IPS-18c (cell line): ENCODE results near the gene BCAT1.
"Not testable (repeated sequence)": the region's sequence is repeated elsewhere in the genome, so short reads cannot be mapped to it uniquely, and the experiment has no call there.

Experiments used
- H3K4me3 ChIP-seq: 2 replicates; pipeline ENCODE4 v1.7.0; 2013; ENCODE audit warnings: low read depth, mild to moderate bottlenecking, low read length, moderate library complexity; ENCODE audit not compliant: insufficient read depth
- H3K9me3 ChIP-seq: one replicate; pipeline ENCODE4 v1.6.1; 2013; ENCODE audit warnings: mild to moderate bottlenecking, low read length, moderate library complexity; ENCODE audit not compliant: control insufficient read depth, insufficient read depth

The BCAT1 gene

DNA sequence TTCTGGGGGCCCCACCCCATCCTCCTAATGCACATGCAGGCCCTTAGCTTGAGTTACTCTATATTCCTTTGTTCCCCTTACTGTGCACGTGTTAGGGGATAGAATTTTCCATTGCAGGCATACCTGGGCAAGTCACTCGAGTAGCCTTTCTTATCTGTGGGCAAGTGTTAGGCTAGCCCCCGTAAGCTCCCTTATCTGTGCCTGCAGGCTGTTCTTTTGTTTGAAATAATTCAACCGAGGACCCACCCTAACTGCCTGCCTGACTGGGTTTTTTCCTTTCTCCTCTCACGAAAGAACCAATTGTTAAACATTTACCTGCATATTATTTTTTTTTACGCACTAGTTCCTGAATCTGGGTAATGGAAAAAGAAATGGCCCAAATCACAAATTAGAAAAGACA is 21.3 kb upstream of the BCAT1 start:
- peaks cover 2% of the 10 kb centered on the region for H3K9me3 ChIP-seq
- no peak overlapping the region for H3K4me3 ChIP-seq

DNA sequence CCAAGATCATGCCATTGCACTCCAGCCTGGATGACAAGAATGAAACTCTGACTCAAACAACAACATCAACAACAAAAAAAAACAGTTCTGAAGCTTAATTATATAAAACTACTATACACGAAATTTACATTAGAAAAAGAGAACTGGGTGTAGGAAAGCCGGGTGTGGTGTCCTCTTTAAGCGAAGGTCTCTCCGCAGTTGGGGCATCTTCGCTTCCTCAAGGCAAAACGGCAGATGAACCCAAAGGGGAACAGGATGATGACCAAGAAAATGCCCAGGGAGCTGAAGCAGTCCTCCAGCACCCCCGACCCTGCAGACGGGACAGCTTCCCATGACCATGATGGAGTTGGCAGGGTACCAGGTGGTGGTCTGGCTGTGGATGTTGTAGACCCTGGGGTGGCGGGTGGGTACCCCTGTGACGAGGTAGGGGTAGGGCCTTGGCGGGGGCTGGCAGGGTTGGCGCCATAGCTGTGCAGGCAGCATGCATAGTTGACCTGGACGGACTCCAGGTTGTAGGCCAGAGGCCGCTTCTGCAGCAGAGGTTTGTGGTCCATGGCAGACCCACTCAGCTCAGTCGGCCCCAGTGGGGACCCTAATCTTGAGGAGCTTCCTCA is 18.2 kb upstream of the BCAT1 start:
- H3K4me3 ChIP-seq = no peak overlapping the region
- peaks cover 2% of the 10 kb centered on the region for H3K9me3 ChIP-seq

DNA sequence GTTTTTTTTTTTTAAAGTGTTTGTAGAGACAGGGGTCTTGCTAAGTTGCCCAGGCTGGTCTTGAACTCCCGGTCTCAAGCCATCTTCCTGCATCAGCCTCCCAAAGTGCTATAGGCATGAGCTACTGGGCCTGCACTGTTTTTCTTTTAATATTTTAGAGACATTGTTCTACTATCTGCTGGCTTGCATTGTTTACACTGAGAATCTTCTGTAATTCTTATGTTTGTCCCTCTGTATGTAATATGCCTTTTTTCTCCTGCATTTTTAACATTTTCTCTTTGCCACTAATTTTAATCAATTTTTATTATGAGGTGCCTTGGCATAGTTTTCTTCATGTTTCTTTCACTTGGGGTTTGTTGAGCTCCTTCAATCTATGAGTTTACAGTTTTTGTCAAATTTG is 15.4 kb upstream of the BCAT1 start:
- Histone ChIP-seq H3K4me3 (no peak overlapping the region), H3K9me3 (no peaks in the 10 kb centered on the region)

DNA sequence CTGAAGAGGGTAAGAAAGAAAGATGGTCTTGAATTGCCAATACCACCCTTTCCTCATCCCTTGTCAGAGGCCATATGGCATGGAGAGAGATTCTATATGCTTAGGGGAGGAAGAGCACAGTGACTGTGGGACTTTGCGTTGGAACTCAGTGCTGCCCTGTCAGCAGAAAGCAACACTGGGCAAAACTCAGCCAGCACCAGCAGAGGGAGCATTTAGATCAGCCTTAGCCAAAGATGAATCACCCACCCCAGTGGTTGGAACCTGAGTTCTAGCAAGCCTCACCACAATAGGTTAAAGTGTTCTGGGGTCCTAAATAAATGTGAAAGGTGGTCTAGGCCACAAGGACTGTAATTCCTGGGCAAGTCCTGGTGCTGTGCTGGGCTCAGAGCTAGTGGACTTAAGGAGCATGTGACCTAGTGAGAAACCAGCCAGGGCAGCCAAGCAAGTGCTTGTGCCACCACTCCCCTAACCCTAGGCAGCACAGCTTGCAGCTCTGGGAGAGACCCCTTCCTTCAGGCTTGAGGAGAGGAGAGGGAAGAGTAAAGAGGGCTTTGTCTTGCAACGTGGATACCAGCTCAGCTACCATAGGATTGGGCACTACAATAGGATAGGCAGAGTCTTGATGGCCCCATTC is 11.4 kb upstream of the BCAT1 start:
- H3K9me3 ChIP-seq = no peaks in the 10 kb centered on the region

DNA sequence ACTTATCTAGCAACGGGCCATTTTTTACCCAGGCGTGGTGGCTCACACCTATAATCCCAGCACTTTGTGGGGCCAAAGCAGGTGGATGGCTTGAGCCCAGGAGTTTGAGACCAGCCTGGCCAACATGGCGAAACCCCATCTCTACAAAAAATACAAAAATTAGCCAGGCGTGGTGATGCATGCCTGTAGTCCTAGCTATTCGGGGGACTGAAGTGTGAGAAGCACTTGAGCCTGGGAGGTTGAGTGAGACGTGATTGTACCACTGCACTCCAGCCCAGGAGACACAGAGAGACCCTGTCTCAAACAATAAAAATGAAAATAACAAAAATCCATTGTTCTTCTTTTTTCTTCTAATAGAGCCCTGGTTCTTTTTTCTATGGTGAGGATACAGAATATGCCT is 7.5 kb upstream of the BCAT1 start:
- not testable (repeated sequence) for H3K9me3 ChIP-seq, H3K4me3 ChIP-seq

More for the DNA sequence above, 11.4 kb upstream of the BCAT1 start:
- no peak overlapping the region for H3K4me3 ChIP-seq

DNA sequence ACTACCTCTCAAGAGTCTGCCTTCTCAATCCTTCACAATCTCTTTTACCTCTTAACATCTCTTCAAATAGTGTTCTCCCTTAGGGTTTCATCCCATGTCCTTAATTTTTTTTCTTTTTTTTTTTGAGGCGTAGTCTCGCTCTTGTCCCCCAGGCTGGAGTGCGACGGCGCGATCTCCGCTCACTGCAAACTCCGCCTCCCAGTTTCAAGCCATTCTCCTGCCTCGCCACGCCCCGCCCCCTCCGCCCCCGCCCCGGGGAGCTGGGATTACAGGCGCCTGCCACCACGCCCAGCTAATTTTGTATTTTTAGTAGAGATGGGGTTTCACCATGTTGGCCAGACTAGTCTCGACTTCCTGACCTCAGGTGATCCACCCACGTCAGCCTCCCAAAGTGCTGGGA is 7.0 kb upstream of the BCAT1 start:
- no peaks in the 10 kb centered on the region for H3K9me3 ChIP-seq
- H3K4me3 ChIP-seq = no peak overlapping the region

DNA sequence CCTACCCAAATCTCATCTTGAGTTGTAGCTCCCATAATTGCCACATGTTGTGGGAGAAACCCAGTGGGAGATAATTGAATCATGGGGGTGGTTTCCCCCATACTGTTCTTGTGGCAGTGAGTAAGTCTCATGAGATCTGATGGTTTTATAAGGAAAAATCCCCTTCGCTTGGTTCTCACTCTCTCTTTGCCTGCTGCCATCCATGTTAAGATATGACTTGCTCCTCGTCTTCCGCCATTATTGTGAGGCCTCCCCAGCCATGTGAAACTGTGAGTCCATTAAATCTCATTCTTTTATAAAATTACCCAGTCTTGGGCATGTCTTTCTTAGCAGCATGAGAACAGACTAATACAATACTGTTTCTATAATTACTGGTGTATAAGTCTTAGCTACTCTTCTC is 6.5 kb upstream of the BCAT1 start:
- Histone ChIP-seq H3K4me3 (no peak overlapping the region), H3K9me3 (no peaks in the 10 kb centered on the region)

DNA sequence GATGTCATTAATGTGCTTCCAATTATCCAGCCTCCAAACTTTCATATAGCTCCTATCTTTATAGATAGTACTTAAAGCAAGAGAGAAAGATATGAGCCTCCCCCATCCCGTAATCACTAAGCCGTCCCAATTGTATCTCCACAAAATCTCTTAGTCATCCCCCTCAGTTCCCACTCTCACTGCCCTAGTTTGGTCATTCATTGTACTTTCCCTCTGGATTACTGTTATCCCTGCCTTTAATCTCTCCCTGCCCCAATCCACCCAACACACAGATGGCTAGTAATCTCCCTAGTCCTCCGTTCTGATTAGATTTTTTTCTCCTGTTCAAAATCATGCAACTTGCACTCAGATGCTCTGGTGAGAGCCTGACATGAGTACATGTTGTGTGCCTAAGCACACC is 5.4 kb upstream of the BCAT1 start:
- Histone ChIP-seq H3K9me3 (no peaks in the 10 kb centered on the region), H3K4me3 (no peak overlapping the region)

DNA sequence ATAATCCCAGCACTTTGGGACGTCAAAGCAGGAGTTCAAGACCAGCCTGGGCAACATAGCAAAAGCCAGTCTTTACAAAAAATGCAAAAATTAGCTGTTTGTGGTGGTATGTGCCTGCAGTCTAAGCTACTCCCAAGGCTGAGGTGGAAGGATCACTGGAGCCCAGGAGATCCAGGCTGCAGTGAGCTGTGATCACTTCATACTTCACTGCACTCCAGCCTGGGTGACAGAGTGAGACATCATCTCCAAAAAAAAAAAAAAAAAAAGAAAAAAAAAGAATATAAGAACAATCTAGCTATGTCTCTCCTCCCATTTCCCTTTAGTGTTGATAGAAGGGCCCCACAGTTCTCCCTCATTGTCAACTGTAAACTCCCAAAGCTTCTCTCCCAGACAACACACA is 3.5 kb upstream of the BCAT1 start:
- H3K4me3 ChIP-seq = no peak overlapping the region
- H3K9me3 ChIP-seq = no peaks in the 10 kb centered on the region

DNA sequence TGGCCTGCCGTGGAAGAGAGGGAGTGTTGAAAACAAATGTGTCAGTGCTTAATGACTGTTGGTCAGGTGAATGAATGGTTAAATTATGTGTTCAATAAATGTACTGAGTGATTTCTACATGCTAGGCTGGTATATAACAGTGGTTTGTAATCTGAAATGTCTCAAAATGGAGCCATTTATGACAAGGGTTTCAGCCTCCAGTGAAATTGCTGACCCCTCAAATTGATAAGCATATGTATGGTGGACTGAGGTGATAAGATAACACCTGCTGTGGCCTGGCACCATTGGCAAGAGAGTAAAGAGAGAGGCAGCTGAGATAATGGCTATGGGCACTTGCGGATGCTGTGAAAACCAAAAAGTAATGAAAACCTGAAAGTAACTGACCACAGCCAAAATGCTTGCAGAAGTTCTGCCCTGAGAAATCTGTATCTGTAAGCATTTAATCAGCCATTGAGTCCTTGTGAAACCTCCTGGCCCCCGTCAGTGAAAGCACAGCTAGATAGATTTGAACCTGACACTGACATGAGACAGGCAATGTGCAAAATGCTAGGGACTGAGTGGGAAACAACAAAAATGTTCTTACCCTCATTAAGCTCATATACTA is 1.4 kb upstream of the BCAT1 start:
- H3K9me3 ChIP-seq = no peaks in the 10 kb centered on the region
- no peak overlapping the region for H3K4me3 ChIP-seq

DNA sequence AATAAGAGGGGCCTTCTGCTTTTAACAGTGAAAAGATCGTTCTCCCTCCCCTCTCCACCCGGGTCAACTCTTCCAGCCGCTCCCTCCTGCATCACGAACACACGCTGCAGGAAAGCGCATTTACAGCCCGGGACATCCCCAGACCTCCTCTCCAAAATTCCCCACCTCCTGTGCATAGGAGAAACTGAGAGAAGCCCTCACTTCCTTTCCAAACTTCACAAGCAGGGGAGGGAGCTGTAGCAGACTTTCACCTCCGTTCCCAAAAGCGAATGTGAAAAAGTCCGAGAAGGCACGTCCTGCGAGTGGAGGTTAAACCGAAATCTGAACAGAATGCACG is 513 bp downstream of the BCAT1 start:
- H3K4me3 ChIP-seq = peak overlapping the region; percentile 75
- H3K9me3 ChIP-seq = no peaks in the 10 kb centered on the region

DNA sequence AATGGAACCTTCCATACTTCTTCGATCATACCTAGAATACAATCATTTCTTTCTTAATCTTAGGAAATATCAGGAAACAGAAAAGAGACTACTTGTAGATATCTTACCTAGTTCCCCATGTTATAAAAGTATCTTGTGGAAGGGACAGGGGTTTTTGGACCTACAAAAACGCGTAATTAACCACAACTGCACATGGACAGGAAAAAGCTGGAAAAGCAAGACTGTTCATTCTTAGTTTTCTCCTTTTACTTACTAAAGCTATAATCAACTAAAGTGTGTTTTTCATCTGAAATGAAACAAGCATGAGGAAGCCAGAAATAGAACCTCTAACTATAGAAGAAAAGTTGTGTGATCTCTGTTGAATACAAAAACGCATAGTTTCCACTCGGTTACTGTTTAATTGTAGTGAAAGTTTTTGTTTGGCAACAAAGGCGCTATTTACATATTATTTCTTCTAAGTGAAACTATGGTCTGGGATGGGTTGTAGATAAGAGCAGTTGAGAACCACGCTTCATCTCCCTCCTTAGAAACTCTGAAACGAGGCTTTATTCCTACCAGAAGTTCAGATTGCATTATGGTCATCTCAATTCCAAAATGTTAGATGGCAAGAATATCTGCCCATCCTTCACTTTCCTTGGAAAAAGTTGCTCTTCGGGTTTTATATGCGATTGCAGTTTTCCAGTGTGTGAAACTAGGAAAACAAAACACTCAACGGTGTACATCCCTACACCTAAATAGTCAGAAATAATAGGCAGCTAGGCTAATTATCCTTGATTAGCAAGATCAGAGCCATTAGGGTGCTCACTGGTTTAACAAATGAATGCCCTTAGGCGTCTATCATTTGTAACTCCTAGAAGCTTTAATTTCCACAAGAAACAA is 1.1 kb downstream of the BCAT1 start:
- peak overlapping the region; percentile 75 for H3K4me3 ChIP-seq
- no peaks in the 10 kb centered on the region for H3K9me3 ChIP-seq

DNA sequence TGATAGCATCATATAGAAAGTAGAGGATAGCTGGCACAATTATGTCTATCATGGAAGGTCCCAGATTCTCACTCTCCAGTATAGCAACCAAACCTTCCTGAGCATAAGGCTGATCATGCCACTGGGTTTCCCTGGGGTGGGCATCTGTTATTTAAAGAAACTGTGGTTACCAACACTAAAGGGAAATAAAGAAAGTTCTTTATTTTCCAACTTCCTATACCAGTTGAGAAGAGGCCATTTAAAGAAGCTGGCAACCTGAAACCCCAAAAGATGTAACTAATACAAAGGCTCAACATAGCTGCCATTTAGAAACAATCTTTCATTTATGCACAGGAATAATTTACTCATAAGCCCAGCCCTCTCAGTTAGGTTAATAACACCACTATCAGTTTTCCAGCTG is 3.1 kb downstream of the BCAT1 start:
- no peak overlapping the region for H3K4me3 ChIP-seq
- H3K9me3 ChIP-seq = no peaks in the 10 kb centered on the region

DNA sequence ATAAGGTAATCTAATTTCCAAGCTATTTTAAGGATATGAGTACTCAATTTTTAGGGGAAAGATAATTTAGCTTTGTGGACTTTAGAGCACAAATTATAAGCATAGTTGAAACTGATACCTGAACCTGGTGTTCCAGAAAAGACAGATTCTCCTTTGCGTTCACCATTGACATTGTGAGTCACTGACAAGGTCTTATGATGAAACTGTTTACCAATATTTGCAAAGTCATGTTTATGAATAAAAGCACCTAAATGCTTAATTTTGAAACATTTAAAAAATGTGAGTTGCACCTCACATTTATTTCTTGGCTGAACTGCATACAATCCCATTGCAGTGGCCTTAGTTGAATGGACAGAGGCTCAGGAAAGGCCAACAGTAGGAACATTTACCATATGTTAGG is 3.9 kb downstream of the BCAT1 start:
- Histone ChIP-seq H3K4me3 (no peak overlapping the region), H3K9me3 (no peaks in the 10 kb centered on the region)

DNA sequence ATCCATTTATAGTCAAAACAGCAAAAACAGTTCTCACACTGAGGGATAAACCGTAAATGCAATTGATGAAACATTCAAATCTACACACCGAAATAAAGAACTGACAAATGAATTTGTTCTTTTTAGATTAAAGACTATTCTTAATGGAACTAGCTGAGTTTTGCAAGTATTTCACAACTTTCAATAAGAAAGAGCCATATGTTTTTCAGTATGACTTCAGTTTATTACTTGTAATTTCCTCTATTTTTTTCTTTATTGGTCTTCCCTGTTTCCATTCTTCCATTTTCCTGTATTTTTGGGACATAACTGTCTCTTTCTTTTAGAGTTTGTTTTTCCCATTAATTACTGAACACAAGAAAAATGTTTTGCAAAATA is 4.3 kb downstream of the BCAT1 start:
- Histone ChIP-seq H3K9me3 (no peaks in the 10 kb centered on the region), H3K4me3 (no peak overlapping the region)

DNA sequence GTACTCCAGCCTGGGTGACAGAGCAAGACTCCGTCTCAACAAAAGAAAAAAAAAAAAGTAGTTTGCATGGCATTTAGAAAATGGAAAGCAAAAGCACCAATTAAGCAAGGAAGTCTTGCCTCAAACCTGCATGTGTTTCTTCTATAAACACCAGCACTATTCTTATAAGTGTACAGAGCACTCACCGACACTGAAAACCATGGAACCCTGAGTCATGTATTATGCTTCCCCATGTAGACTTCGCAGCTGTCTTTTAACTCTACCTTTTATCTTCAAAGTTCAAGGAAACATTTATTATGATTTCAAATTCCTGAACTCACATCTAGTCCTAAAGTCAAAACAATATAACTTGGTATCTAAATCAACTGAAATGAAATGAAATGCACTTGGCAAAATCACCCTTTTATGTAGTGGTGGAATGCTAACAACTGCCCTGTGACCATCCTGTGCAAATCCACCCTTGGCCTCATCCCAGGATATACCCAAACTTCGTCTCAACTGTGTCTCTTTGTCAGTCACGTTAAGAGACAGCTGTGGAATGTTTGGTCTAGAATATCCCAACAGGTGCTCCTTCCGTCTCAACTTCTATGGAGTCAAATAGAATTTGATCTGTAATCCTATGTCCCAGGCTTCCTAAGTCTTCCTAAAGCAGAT is 4.8 kb downstream of the BCAT1 start:
- H3K9me3 ChIP-seq = no peaks in the 10 kb centered on the region
- no peak overlapping the region for H3K4me3 ChIP-seq

DNA sequence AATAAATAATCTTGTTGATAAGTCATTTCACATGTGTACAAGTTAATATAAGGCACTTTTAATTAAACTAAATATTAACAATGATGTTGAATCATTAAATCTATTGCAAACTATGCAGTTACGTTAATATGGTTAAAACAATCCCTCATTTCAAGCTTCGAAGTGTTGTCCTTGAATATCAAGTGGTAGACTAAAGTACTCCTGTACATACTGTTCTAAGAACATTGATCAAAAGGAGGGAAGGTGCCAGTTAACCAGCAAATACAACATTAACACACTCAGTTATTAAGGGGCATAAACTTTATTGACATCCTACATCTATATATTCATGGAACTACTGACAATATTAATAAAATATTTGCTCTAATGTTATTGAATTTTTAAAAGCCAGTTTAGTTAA is 8.7 kb downstream of the BCAT1 start:
- H3K9me3 ChIP-seq = no peaks in the 10 kb centered on the region

DNA sequence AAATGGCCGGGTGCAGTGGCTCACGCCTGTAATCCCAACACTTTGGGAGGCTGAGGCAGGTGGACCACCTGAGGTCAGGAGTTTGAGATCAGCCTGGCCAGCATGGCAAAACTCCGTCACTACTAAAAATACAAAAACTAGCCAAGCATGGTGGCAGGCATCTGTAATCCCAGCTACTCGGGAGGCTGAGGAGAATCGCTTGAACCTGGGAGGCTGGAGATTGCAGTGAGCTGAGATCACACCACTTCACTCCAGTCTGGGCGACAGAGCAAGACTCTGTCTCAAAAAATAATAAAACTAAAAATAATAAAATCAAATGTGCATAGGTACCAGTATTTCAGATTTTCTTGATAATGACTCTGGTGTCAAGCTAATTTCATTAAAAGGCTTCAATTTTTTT is 9.3 kb downstream of the BCAT1 start:
- H3K9me3 ChIP-seq, H3K4me3 ChIP-seq: not testable (repeated sequence)

More for the DNA sequence above, 8.7 kb downstream of the BCAT1 start:
- H3K4me3 ChIP-seq = no peak overlapping the region
